DLD1 (cell line): ENCODE results near the gene POU3F3.

Experiments
- in situ Hi-C: cut with HindIII; loops from 2 replicates; pipeline ENCODE4 v1.10.0; 2017; ENCODE audit warnings: low sequenced_read_pairs

Gene POU3F3

DNA sequence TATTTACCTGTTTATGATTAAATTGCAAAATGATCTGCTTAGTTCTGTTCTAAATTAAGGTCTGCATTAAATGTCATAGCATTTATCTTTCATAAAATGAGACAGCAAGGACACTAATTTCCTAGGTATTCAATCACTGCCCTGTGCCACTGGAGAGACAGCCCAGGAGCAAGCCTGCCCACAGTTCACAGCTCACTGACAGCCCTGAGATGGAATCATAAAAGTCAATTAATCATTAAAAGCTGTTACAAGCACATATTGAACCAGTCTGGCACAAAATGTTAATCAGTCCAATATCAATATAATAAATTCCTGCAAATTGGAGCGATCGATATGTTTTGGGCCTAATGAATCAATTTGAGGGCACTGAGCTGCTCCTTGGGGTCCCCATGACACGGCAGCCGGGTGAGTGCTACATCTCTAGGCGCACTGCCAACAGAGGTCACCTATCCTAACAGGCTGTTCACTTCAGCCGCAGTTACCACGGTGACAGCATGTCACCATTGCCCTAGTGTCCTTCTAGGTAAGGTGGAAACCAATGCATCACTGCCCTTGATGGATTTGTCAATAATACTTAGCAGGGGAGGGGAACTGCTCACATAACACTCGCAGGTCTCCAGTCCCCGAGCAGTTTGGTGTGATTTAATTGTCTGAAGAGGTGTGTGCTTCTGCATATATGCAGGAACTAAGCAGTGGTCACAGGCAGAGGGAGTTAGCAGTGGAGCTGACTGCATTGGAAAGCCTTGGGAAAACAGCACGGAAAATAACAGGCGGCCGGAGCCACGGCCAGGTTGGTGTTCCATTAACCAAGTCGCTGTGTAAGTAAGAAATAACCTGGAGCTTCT lies 47.3 kb downstream of the POU3F3 start:
- in situ Hi-C loops = no loop called here

DNA sequence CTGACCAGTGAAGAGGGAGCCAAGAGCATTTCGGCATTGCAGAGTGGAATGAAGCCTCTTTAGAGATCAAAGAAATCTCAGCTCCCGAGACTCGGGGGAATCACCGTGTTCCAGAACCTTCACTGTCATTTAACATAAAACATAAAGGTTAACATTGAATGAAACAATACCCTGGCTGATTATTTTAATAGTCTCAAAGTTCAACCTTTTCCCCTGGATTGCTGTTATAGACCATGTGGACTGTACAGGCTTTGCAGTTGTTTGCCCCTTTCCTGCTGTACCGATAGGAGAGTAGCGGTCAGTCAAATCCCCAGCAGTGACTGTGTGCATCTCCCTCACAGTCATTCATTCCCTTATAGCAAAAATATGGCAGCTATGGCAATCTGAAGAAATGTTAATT lies 48.4 kb downstream of the POU3F3 start:
- in situ Hi-C loops = no loop called here
